SU-DHL-6 (cell line): ENCODE results near the gene KRTAP10-10.

ENCODE experiments used
- H2AFZ ChIP-seq: fragments of 200-600 bp; sonication (generic); 2 replicates; pipeline ENCODE4 v1.6.1; 2014; ENCODE audit warnings: low read depth, mild to moderate bottlenecking, moderate library complexity, mixed read lengths, antibody characterized with exemption, low read length; ENCODE audit not compliant: severe bottlenecking
- H3F3A ChIP-seq: fragments of 200-600 bp; shearing (Covaris generic); 2 replicates; pipeline ENCODE4 v1.6.0; 2016; ENCODE audit warnings: antibody characterized with exemption, mild to moderate bottlenecking; ENCODE audit not compliant: insufficient read depth
- H3K27ac ChIP-seq: fragments of 200-600 bp; sonication (generic); 2 replicates; pipeline ENCODE4 v1.5.1; 2016; ENCODE audit warnings: low read depth, mild to moderate bottlenecking, low read length, moderate library complexity, mixed read lengths
- H3K27me3 ChIP-seq: fragments of 200-600 bp; sonication (generic), shearing (Covaris generic); 2 replicates; pipeline ENCODE4 v1.6.0; 2014; ENCODE audit warnings: mild to moderate bottlenecking, low read length
- H3K36me3 ChIP-seq: fragments of 200-600 bp; sonication (generic); 2 replicates; pipeline ENCODE4 v1.6.1; 2014; ENCODE audit warnings: mild to moderate bottlenecking, low read length, mixed read lengths
- H3K4me2 ChIP-seq: fragments of 300-600, 200-600 bp; shearing (Covaris generic), sonication (generic); 2 replicates; pipeline ENCODE4 v1.6.0; 2014; ENCODE audit warnings: low read length, low read depth, mild to moderate bottlenecking; ENCODE audit not compliant: poor library complexity, severe bottlenecking
- H3K4me3 ChIP-seq: fragments of 200-600 bp; sonication (generic); 2 replicates; pipeline ENCODE4 v1.5.1; 2014; ENCODE audit warnings: antibody characterized with exemption, low read length, mild to moderate bottlenecking, mixed read lengths; ENCODE audit not compliant: insufficient read depth, poor library complexity, severe bottlenecking
- H3K79me2 ChIP-seq: fragments of 200-600 bp; sonication (generic); 2 replicates; pipeline ENCODE4 v1.6.1; 2014; ENCODE audit warnings: mild to moderate bottlenecking, low read length, moderate library complexity; ENCODE audit not compliant: insufficient read depth
- H3K9ac ChIP-seq: fragments of 200-600 bp; sonication (generic); 2 replicates; pipeline ENCODE4 v1.7.0; 2014; ENCODE audit warnings: mild to moderate bottlenecking, low read length
- H3K9me2 ChIP-seq: fragments of 200-600 bp; sonication (generic); replicated peaks from 2 replicates; pipeline ENCODE4 v1.6.1; 2014; ENCODE audit warnings: low read length; ENCODE audit not compliant: insufficient read depth
- H3K9me3 ChIP-seq: fragments of 200-600 bp; sonication (generic); 2 replicates; pipeline ENCODE4 v1.6.1; 2014; ENCODE audit warnings: low read length, mixed read lengths; ENCODE audit not compliant: insufficient read depth
- H4K20me1 ChIP-seq: fragments of 200-600 bp; sonication (generic); 2 replicates; pipeline ENCODE4 v1.6.1; 2014; ENCODE audit warnings: low read depth, mild to moderate bottlenecking, antibody characterized with exemption, low read length, moderate library complexity, mixed read lengths
- CTCF ChIP-seq: fragments of 200-600 bp; sonication (generic); IDR thresholded peaks from one replicate; pipeline ENCODE4 v1.5.1; 2017; ENCODE audit warnings: antibody characterized with exemption, mild to moderate bottlenecking, low read length, moderate library complexity; ENCODE audit not compliant: insufficient read depth, poor library complexity, severe bottlenecking
- EZH2phosphoT487 ChIP-seq: fragments of 200-600 bp; sonication (generic), shearing (Covaris generic); conservative IDR thresholded peaks from 2 replicates; pipeline ENCODE4 v1.6.1; 2018; ENCODE audit warnings: mild to moderate bottlenecking, antibody characterized with exemption, low read length, moderate library complexity, mixed read lengths

The KRTAP10-10 gene

GRCh38 chr21:44613386-44614155, 23.6 kb upstream of the KRTAP10-10 start:
- Histone ChIP-seq H3K27ac (no peak overlapping the region), H3K9me2 (no peaks in the 10 kb centered on the region), H4K20me1 (no peaks in the 10 kb centered on the region), H3K27me3 (no peaks in the 10 kb centered on the region), H3F3A (no peaks in the 10 kb centered on the region), H3K9ac (no peak overlapping the region), H3K9me3 (no peaks in the 10 kb centered on the region), H3K79me2 (no peaks in the 10 kb centered on the region), H3K36me3 (no peaks in the 10 kb centered on the region), H3K4me2 (no peak overlapping the region), H3K4me3 (no peak overlapping the region), H2AFZ (no peak overlapping the region)
- no peak for TF ChIP-seq CTCF
- no peak for TF ChIP-seq EZH2phosphoT487

- Histone ChIP-seq H3K27ac (no peak overlapping the region), H3K36me3 (no peaks in the 10 kb centered on the region), H3F3A (no peaks in the 10 kb centered on the region), H3K9me3 (no peaks in the 10 kb centered on the region), H3K4me2 (no peak overlapping the region), H3K9me2 (no peaks in the 10 kb centered on the region), H3K4me3 (no peak overlapping the region), H3K9ac (no peak overlapping the region), H3K79me2 (no peaks in the 10 kb centered on the region), H2AFZ (no peak overlapping the region), H4K20me1 (no peaks in the 10 kb centered on the region), H3K27me3 (no peaks in the 10 kb centered on the region)
- TF ChIP-seq EZH2phosphoT487 (no peak), CTCF (no peak)
These were observed 23.0 kb upstream of the KRTAP10-10 start for GRCh38 chr21:44614161-44614631.

- H3K79me2 ChIP-seq, result no peaks in the 10 kb centered on the region
- H3K9me2 ChIP-seq, result no peaks in the 10 kb centered on the region
- H3K9me3 ChIP-seq, result no peaks in the 10 kb centered on the region; the same call in 1 of the 2 replicates
- H3K9ac ChIP-seq, result no peak overlapping the region
- H3K4me2 ChIP-seq, result no peak overlapping the region
- H3K4me3 ChIP-seq, result no peak overlapping the region
- H3K27ac ChIP-seq, result no peak overlapping the region
- TF ChIP-seq EZH2phosphoT487 (no peak), CTCF (no peak)
- no peaks in the 10 kb centered on the region for H3F3A ChIP-seq
- H4K20me1 ChIP-seq, result no peaks in the 10 kb centered on the region
- no peaks in the 10 kb centered on the region for H3K36me3 ChIP-seq
- H2AFZ ChIP-seq, result no peak overlapping the region
- H3K27me3 ChIP-seq, result no peaks in the 10 kb centered on the region
These were observed 22.2 kb upstream of the KRTAP10-10 start for GRCh38 chr21:44614961-44615391.
